ENCODE results near the gene GNE. TPM values are rescaled to one million over a fixed set of nuclear protein-coding genes. Genes with fewer than 3 reads are reported as not detected.

GNE gene
- total and polyA plus RNA-seq, 2 of the 13 experiments (the other 11 are each of a cell fraction or from before 2014, with no cell fraction given): 16.1 to 24.1 TPM

- TF ChIP-seq ZNF318 (CRISPR knock-in tag; IDR thresholded peaks at IDR 0.05) (0 out of 2 replicates have a peak, but pooled peaks have one; percentile 45), YY1 (IDR thresholded peaks at IDR 0.05; ENCODE audit: insufficient read depth, insufficient replicate concordance, low read depth, low read length) (peak; percentile 40), ATF6 (CRISPR knock-in tag; conservative IDR thresholded peaks at IDR 0.05) (no peak), MAX (IDR thresholded peaks at IDR 0.05) (peak; percentile 61), SOX6 (IDR thresholded peaks at IDR 0.05) (no peak), SOX6 (CRISPR knock-in tag; IDR thresholded peaks at IDR 0.05) (peak; percentile 38), ASH2L (IDR thresholded peaks at IDR 0.05; ENCODE audit: insufficient read length, low read depth, low read length) (peak; percentile 93), JUND (CRISPR knock-in tag; IDR thresholded peaks at IDR 0.05) (no peak), ZNF431 (CRISPR knock-in tag; IDR thresholded peaks at IDR 0.05; ENCODE audit: borderline replicate concordance, low read depth) (no peak), TERF1 (CRISPR knock-in tag; IDR thresholded peaks at IDR 0.05) (no peak), ARID4A (CRISPR knock-in tag; IDR thresholded peaks at IDR 0.05; ENCODE audit: borderline replicate concordance) (peak; percentile 95)
These were observed 67.6 kb downstream of the GNE start, which contains the start of gene CLTA (continued) for GRCh38 chr9:36190388-36191289.
